Fibroblast of pulmonary artery (primary cell): Measurements from ENCODE around the gene IGF2R.

ENCODE experiments used
- DNase-seq: peaks from one replicate; pipeline ENCODE4 v3.0.0-alpha.2; 2010; ENCODE audit warnings: low read depth
- H3K4me3 ChIP-seq: replicated peaks from 2 replicates; pipeline ENCODE4 v1.5.1; 2011; ENCODE audit warnings: low read depth, mild to moderate bottlenecking, control low read depth, low read length, moderate library complexity
- CTCF ChIP-seq: IDR thresholded peaks from 2 replicates; pipeline ENCODE4 v1.5.1; 2011; ENCODE audit warnings: mild to moderate bottlenecking, control low read depth, low read length, inconsistent platforms; ENCODE audit errors: missing control alignments

Gene IGF2R

GRCh38 chr6:160069459-160069858, 100.6 kb downstream of the IGF2R start:
- no peak overlapping the region for H3K4me3 ChIP-seq
- no peak for TF ChIP-seq CTCF
- DNase-seq: no peak

GRCh38 chr6:160070427-160070826, 101.5 kb downstream of the IGF2R start:
- H3K4me3 ChIP-seq: no peak overlapping the region
- no peak for TF ChIP-seq CTCF

GRCh38 chr6:160070831-160071230, 101.9 kb downstream of the IGF2R start:
- TF ChIP-seq CTCF: no peak
- DNase-seq: no peak
- no peak overlapping the region for H3K4me3 ChIP-seq

More at GRCh38 chr6:160070427-160070826, 101.5 kb downstream of the IGF2R start:
- DNase-seq: no peak

GRCh38 chr6:160071805-160072690, 103.2 kb downstream of the IGF2R start:
- no peak overlapping the region for H3K4me3 ChIP-seq
- DNase-seq: peak; percentile 13
- TF ChIP-seq CTCF: peak; percentile 32

GRCh38 chr6:160073272-160073671, 104.4 kb downstream of the IGF2R start:
- no peak for TF ChIP-seq CTCF
- DNase-seq: no peak
- no peak overlapping the region for H3K4me3 ChIP-seq

- no peak overlapping the region for H3K4me3 ChIP-seq
- no peak for DNase-seq
- no peak for TF ChIP-seq CTCF
Observed at GRCh38 chr6:160076009-160076408, 107.1 kb downstream of the IGF2R start.

GRCh38 chr6:160077024-160077423, 108.1 kb downstream of the IGF2R start:
- DNase-seq: no peak
- no peak overlapping the region for H3K4me3 ChIP-seq
- TF ChIP-seq CTCF: no peak
